HepG2 (cell line): Measurements from ENCODE around the gene ZNF621. TPM values are rescaled to one million over a fixed set of nuclear protein-coding genes. Genes with fewer than 3 reads are reported as not detected.

Experiments
- ATAC-seq: fragments of 200-7000 bp; cut with Tn5 transposase; 3 replicates; pipeline ENCODE4 v1.9.1; 2020; ENCODE audit warnings: mild to moderate bottlenecking, moderate library complexity
- BruUV-seq: library from RNA; stranded (reverse); fragments of 400-500 nt; replicated peaks from 2 replicates; lab custom pipeline; 2021; lab: Mats Ljungman, UMichigan
- CTCF ChIA-PET: fragments of 300-600 bp; formaldehyde crosslinking; extraction: SDS; loops from one replicate; lab custom pipeline; 2021; ENCODE audit warnings: low total read pairs, inconsistent platforms, low intra/inter-chr PET ratio; lab: Yijun Ruan, JAX
- POLR2A ChIA-PET: fragments of 350-600 bp; sonication (Branson Sonifier 250); formaldehyde crosslinking; loops from one replicate; lab custom pipeline; 2020; ENCODE audit warnings: antibody characterized with exemption, inconsistent platforms; lab: Yijun Ruan, JAX
- DNase-seq: peaks from one replicate; pipeline ENCODE4 v3.0.0-alpha.2; 2015; ENCODE audit warnings: low spot score
- FAIRE-seq: peaks from 3 replicates; lab custom pipeline; 2011; peaks lifted over from hg19 to GRCh38; lab: Jason Lieb, UNC
- H2AFZ ChIP-seq: one replicate; pipeline ENCODE4 v1.6.1; 2011; ENCODE audit warnings: low read length, inconsistent platforms
- H3K27ac ChIP-seq: fragments of 300-600 bp; 3 replicates; pipeline ENCODE4 v1.8.0; 2011; ENCODE audit warnings: mixed run types, mild to moderate bottlenecking, mixed read lengths, low read length, inconsistent platforms; ENCODE audit not compliant: insufficient read depth; ENCODE audit errors: extremely low read length
- H3K27me3 ChIP-seq, 2 experiments: fragments of 200-600 bp in 1 of 2; 2 replicates in 1 of 2; 3 replicates in 1 of 2; pipeline versions ENCODE4 v1.6.0 to v1.8.0; 2011; ENCODE audit warnings: low read length in 2 of 2, mild to moderate bottlenecking in 2 of 2, moderate library complexity in 2 of 2, inconsistent platforms in 1 of 2; ENCODE audit not compliant: insufficient read depth in 2 of 2, control insufficient read depth in 1 of 2
- H3K36me3 ChIP-seq, 2 experiments: fragments of 200-600 bp in 1 of 2; replicated peaks in 1 of 2; 2 replicates in 1 of 2; 3 replicates in 1 of 2; pipeline versions ENCODE4 v1.5.1 to v1.8.0; 2011; ENCODE audit warnings: low read length in 2 of 2, inconsistent platforms in 1 of 2; ENCODE audit not compliant: insufficient read depth in 2 of 2, control insufficient read depth in 1 of 2
- H3K4me1 ChIP-seq: 2 replicates; pipeline ENCODE4 v1.5.1; 2012; ENCODE audit warnings: low read length, inconsistent platforms; ENCODE audit not compliant: insufficient read depth
- H3K4me2 ChIP-seq: 2 replicates; pipeline ENCODE4 v1.6.0; 2011; ENCODE audit warnings: low read depth, low read length, inconsistent platforms
- H3K4me3 ChIP-seq, 3 experiments: fragments of 200-600 bp in 1 of 3; sonication (generic), shearing (Covaris generic) in 1 of 3; replicated peaks in 1 of 3; 2 replicates each; pipeline ENCODE4 v1.5.1; 2011 to 2016; ENCODE audit warnings: low read length in 3 of 3, inconsistent platforms in 2 of 3, low read depth in 2 of 3, mild to moderate bottlenecking in 2 of 3, control low read depth in 1 of 3, mixed read lengths in 1 of 3; ENCODE audit not compliant: insufficient read depth in 1 of 3
- H3K79me2 ChIP-seq: one replicate; pipeline ENCODE4 v1.6.1; 2011; ENCODE audit warnings: low read length, inconsistent platforms; ENCODE audit not compliant: insufficient read depth
- H3K9ac ChIP-seq: 2 replicates; pipeline ENCODE4 v1.6.0; 2011; ENCODE audit warnings: mild to moderate bottlenecking, low read depth, low read length, inconsistent platforms; ENCODE audit not compliant: insufficient read depth
- H3K9me3 ChIP-seq: 2 replicates; pipeline ENCODE4 v1.5.1; 2012; ENCODE audit warnings: mild to moderate bottlenecking, low read length
- H4K20me1 ChIP-seq: 2 replicates; pipeline ENCODE4 v1.6.0; 2011; ENCODE audit warnings: inconsistent platforms, mild to moderate bottlenecking, low read length, moderate library complexity; ENCODE audit not compliant: insufficient read depth
- DNMT3B ChIP-seq: conservative IDR thresholded peaks from 2 replicates; pipeline ENCODE4 v1.6.1; 2016; ENCODE audit warnings: missing biosample characterization, control low read depth
- MXD4 ChIP-seq: IDR thresholded peaks from 2 replicates; pipeline ENCODE4 v1.6.1; 2016; ENCODE audit warnings: mild to moderate bottlenecking, missing biosample characterization, missing genetic modification reagents
- SAFB2 ChIP-seq: sonication (generic); formaldehyde crosslinking; IDR thresholded peaks from 2 replicates; pipeline ENCODE4 v1.5.1; 2020; ENCODE audit warnings: missing genetic modification reagents, low read depth, mild to moderate bottlenecking, borderline replicate concordance
- SMAD1 ChIP-seq: sonication (generic); formaldehyde crosslinking; IDR thresholded peaks from 2 replicates; pipeline ENCODE4 v1.4.0; 2020; ENCODE audit warnings: missing genetic modification reagents, low read depth, mild to moderate bottlenecking, borderline replicate concordance
- SRSF1 ChIP-seq: fragments of 200-400 bp; formaldehyde crosslinking; optimal IDR thresholded peaks from 2 replicates; pipeline ENCODE3; 2017; ENCODE audit warnings: mild to moderate bottlenecking, low read depth, low read length, moderate library complexity
- TMF1 ChIP-seq: sonication (generic); formaldehyde crosslinking; IDR thresholded peaks from 2 replicates; pipeline ENCODE4 v1.8.1; 2022; ENCODE audit warnings: low read depth, missing genetic modification reagents
- ZNF205 ChIP-seq: IDR thresholded peaks from 2 replicates; pipeline ENCODE4 v1.6.1; 2018; ENCODE audit warnings: missing biosample characterization, missing genetic modification reagents
- ZNF616 ChIP-seq: sonication (generic); formaldehyde crosslinking; IDR thresholded peaks from 2 replicates; pipeline ENCODE4 v1.5.0; 2020; ENCODE audit warnings: low read depth, mild to moderate bottlenecking, missing genetic modification reagents
- ZNF670 ChIP-seq: sonication (generic); formaldehyde crosslinking; IDR thresholded peaks from 2 replicates; pipeline ENCODE4 v1.8.0; 2022; ENCODE audit warnings: mild to moderate bottlenecking, missing genetic modification reagents, borderline replicate concordance
- ZNF782 ChIP-seq: sonication (generic); formaldehyde crosslinking; IDR thresholded peaks from 2 replicates; pipeline ENCODE4 v1.4.0; 2020; ENCODE audit warnings: missing genetic modification reagents, mild to moderate bottlenecking, borderline replicate concordance
- ZNF839 ChIP-seq: sonication (generic); formaldehyde crosslinking; IDR thresholded peaks from 2 replicates; pipeline ENCODE4 v1.4.0; 2020; ENCODE audit warnings: missing genetic modification reagents, mild to moderate bottlenecking, borderline replicate concordance
- WGBS: methylation state at CpG from one replicate; pipeline ENCODE4 v1.1.6; 2017; ENCODE audit warnings: low lambda C conversion rate; 5-methylcytosine and 5-hydroxymethylcytosine counted together
- in situ Hi-C: cut with HindIII; loops from 2 replicates; pipeline ENCODE4 v1.10.0; 2017; ENCODE audit warnings: low pct_unique_long_range_greater_than_20kb; ENCODE audit not compliant: extremely low pct_ligation_motif_present
- intact Hi-C: fragments of 100-400 bp; cut with micrococcal nuclease; formaldehyde crosslinking; loops from one replicate; pipeline ENCODE4 v1.10.0; 2022; ENCODE audit not compliant: unreplicated experiment
- polyA plus RNA-seq, 8 experiments: library from polyadenylated mRNA; depleted of rRNA in 3 of 8; stranded (reverse) in 7 of 8; unstranded in 1 of 8; fragments of >200 nt; fragmentation: Illumina TruSeq in 4 of 8; extraction: Trizol in 4 of 8; gene quantifications; 2 replicates each; pipeline versions ENCODE4 v1.2.1 to v1.2.3, GENCODE V29; 2011 to 2016; ENCODE audit warnings: low read depth in 4 of 8, missing spikeins in 1 of 8, mixed read lengths in 1 of 8; ENCODE audit not compliant: insufficient read depth in 1 of 8
- total RNA-seq, 5 experiments: library from RNA; depleted of rRNA; stranded (reverse); fragments of >200 nt; fragmentation: Illumina TruSeq; extraction: Trizol; gene quantifications; 2 replicates each; pipeline ENCODE4 v1.2.3, GENCODE V29; 2016; ENCODE audit warnings: low read depth in 1 of 5
- TF ChIP-seq, protein P1 (sequence below): sonication (generic); formaldehyde crosslinking; IDR thresholded peaks from 2 replicates; pipeline ENCODE4 v1.4.0; 2020; ENCODE audit warnings: mild to moderate bottlenecking, missing genetic modification reagents
- TF ChIP-seq, protein P2 (sequence below): IDR thresholded peaks from 2 replicates; pipeline ENCODE4 v1.6.1; 2016; ENCODE audit warnings: missing genetic modification reagents, missing compliant biosample characterization
- TF ChIP-seq, protein P3 (sequence below): sonication (generic); formaldehyde crosslinking; IDR thresholded peaks from 2 replicates; pipeline ENCODE4 v1.5.1; 2020; ENCODE audit warnings: mild to moderate bottlenecking, moderate library complexity, missing genetic modification reagents

Gene ZNF621
- total and polyA plus RNA-seq, 2 of the 13 experiments (the other 11 are each of a cell fraction or from before 2014, with no cell fraction given), result 13.2 to 14.9 TPM

DNA sequence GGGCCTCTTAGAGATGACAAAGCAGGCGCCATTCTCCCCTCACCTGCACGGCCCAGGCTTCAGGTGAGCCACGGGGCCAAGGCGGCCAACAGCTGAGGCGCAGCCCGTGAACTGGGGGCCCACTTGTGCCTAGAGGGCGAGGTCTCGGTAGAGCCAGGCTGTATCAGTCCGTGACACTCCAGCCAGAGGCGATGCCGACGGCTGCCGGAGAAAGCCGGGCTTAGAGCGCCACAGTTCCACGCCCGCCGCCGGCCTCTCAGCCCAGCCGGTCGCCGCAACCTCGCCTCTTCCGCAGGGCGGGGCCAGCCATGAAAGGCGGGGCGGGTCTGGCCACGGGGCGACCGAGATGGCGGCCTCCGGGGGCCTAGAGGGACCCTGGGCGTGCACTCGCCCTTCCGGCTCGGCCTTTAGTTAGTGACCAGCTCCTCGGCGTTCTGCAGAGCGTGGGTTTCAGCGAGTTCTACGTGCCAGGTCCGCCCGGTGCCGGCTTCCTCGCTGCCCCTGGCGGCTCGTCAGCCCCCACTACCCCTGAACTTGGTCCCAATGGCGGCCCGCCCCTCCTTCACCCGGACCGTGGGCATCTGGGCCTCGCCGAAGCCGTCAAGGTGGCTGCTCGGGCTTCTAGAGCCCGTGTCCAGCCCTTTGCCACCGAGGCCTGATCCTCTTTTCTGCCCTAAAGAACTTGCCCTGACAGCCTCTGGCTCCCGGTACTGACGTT is at the start of gene ZNF621 (continued):
- TF ChIP-seq, protein P1, sequence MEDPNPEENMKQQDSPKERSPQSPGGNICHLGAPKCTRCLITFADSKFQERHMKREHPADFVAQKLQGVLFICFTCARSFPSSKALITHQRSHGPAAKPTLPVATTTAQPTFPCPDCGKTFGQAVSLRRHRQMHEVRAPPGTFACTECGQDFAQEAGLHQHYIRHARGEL (CRISPR knock-in tag), result 0 out of 2 replicates have a peak, but pooled peaks have one; percentile 69
- TF ChIP-seq TMF1 (CRISPR knock-in tag) (no peak; the same call in 1 of the 2 replicates), DNMT3B (CRISPR knock-in tag) (no peak), ZNF782 (peak; percentile 91), MXD4 (CRISPR knock-in tag) (peak; percentile 98)
- TF ChIP-seq, protein P2, sequence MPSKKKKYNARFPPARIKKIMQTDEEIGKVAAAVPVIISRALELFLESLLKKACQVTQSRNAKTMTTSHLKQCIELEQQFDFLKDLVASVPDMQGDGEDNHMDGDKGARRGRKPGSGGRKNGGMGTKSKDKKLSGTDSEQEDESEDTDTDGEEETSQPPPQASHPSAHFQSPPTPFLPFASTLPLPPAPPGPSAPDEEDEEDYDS (CRISPR knock-in tag), result peak; percentile 86

DNA sequence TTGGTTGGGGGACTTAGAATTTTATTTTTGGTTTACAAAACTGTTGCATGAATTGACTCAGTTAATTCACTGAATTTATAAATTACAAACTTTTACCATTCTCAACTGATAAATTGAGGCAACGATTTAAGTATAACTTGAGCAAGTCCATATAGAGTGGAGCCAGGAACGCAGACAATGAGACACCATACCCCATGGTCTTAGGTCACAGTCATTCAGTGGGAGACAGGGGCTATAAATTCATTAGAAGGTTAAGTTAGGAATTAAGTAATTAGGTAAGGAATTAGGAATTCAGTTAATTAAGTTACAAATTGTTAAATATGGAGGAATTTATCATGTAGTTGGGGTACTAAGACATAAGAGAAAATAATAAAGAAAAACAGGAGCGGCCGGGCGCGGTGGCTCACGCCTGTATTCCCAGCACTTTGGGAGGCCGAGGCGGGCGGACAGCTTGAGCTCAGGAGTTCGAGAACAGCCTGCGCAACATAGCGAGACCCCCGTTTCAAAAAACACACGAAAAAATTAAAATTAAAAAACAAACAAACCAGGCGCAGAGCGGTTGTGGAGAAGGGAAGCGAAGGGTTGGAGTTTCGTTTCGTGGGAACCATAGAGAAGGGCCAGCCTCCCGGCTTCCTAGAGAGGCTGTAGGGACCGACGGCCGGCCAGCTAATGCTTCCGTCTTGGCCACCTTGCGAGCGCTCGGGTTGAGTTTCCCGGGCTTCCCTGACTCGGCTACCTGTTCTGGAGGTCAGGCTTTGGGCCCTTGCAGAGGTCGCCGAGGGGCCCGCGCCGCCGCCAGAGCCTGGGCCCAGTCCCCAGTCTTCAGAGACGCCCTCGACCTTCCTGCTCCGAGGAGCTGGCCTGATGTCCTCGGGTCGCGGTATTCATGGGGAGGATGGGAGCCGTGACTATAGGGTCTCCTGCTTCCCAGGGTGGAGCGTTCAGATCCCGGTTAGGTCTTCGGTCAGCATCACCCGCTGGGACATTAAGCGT is 48.0 kb upstream of the ZNF621 start, which contains the start of gene ZNF619:
Gene ZNF619 (plus strand): TSS at position 645 of the 993 bp plus-strand sequence. CDS start 858 bp downstream, outside the sequence.
- POLR2A ChIA-PET, result interaction anchor here (0.8 to 3.4 kb wide), 11 partner anchors 11 to 49 kb away, joined by 3 to 54 read pairs (median 5); partner anchors contain the start of genes RPL14 and ZNF620
- BruUV-seq, result TSS peak; percentile 96
- no peaks in the 10 kb centered on the region for H3K9me3 ChIP-seq
- no peaks in the 10 kb centered on the region; a peak in 1 of 5 replicates for H3K27me3 ChIP-seq
- CTCF ChIA-PET, result no interaction called here
- peak; percentile 59 for DNase-seq
- intact Hi-C loops (loop anchor here (1.0 kb wide), 1 partner anchor 29 kb away; no protein-coding TSS in a partner anchor), in situ Hi-C loops (no loop called here)
- peak within 1 kb of the TSS; percentile 97 for H3K4me2 ChIP-seq
- peaks cover 19% of the 10 kb centered on the region for H3K4me1 ChIP-seq
- H3K27ac ChIP-seq, result peak within 1 kb of the TSS; percentile 51
- H3K36me3 ChIP-seq, result peaks cover 0 to 8% of the 10 kb centered on the region in 2 experiments; a peak in 1 of 5 replicates
- peak; percentile 92 for ATAC-seq
- H3K79me2 ChIP-seq, result no peaks in the 10 kb centered on the region
- H2AFZ ChIP-seq, result peak within 1 kb of the TSS; percentile 93
- peak; percentile 67 for FAIRE-seq
- H4K20me1 ChIP-seq, result no peaks in the 10 kb centered on the region
- 9% methylated on average over 24 of the region's 48 CpGs for WGBS
- peak within 1 kb of the TSS; percentile 95 to 96 (median 95) for H3K4me3 ChIP-seq
- peak within 1 kb of the TSS; percentile 77 for H3K9ac ChIP-seq
- TF ChIP-seq ZNF670 (CRISPR knock-in tag) (0 out of 2 replicates have a peak, but pooled peaks have one; percentile 52), SAFB2 (CRISPR knock-in tag) (no peak), SMAD1 (CRISPR knock-in tag) (0 out of 2 replicates have a peak, but pooled peaks have one; percentile 68), ZNF205 (CRISPR knock-in tag) (0 out of 2 replicates have a peak, but pooled peaks have one; percentile 35), ZNF839 (0 out of 2 replicates have a peak, but pooled peaks have one; percentile 32), SRSF1 (peak; percentile 69), ZNF616 (CRISPR knock-in tag) (no peak)
- TF ChIP-seq, protein P3, sequence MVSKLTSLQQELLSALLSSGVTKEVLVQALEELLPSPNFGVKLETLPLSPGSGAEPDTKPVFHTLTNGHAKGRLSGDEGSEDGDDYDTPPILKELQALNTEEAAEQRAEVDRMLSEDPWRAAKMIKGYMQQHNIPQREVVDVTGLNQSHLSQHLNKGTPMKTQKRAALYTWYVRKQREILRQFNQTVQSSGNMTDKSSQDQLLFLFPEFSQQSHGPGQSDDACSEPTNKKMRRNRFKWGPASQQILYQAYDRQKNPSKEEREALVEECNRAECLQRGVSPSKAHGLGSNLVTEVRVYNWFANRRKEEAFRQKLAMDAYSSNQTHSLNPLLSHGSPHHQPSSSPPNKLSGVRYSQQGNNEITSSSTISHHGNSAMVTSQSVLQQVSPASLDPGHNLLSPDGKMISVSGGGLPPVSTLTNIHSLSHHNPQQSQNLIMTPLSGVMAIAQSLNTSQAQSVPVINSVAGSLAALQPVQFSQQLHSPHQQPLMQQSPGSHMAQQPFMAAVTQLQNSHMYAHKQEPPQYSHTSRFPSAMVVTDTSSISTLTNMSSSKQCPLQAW (CRISPR knock-in tag), result peak; percentile 62; the same call in 1 of the 2 replicates
